ENCODE data around the gene AFAP1L2.

DNA sequence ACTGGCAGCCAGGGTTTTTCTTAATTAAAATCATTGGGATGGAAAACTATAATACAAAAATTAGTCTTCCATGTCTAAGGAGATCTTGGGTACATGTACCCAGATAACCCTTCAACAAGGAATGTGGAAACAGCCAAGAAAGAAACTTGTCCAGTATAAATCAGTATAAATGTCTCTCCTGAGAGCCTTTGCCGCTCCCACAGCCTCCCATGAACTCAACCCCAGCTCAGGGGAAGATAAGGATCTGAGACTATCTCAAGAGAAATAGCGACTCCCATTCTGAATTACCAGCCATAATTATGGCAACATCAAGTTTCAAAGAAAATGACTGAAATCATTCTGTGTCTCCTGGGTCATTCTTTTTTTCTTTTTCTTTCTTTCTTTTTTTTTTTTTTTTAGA, 32.6 kb upstream of the AFAP1L2 start:
- TF ChIP-seq CTCF (IDR thresholded peaks at IDR 0.05) = no peak
- no peak for TF ChIP-seq POLR2A (IDR thresholded peaks at IDR 0.05)
